MM.1S (cell line): Measurements from ENCODE around the gene TAS1R1.
A peak's percentile ranks its signal among the peaks of the same experiment; 100 is the strongest.

Experiments used
- DNase-seq: peaks from one replicate; pipeline ENCODE4 v3.0.0-alpha.2; 2015
- H2AFZ ChIP-seq: fragments of 300-600 bp; sonication (generic); 2 replicates; pipeline ENCODE4 v1.6.0; 2016; ENCODE audit warnings: antibody characterized with exemption, low read length
- H3F3A ChIP-seq: fragments of 300-600 bp; sonication (generic); 2 replicates; pipeline ENCODE4 v1.6.1; 2016; ENCODE audit warnings: mild to moderate bottlenecking, antibody characterized with exemption, low read length, moderate library complexity, mixed read lengths; ENCODE audit not compliant: insufficient read depth
- H3K27ac ChIP-seq: fragments of 300-600 bp; sonication (generic); 2 replicates; pipeline ENCODE4 v1.5.1; 2016; ENCODE audit warnings: mild to moderate bottlenecking, low read length
- H3K27me3 ChIP-seq: fragments of 300-600 bp; sonication (generic); replicated peaks from 2 replicates; pipeline ENCODE4 v1.6.0; 2016; ENCODE audit warnings: low read length; ENCODE audit not compliant: insufficient read depth
- H3K36me3 ChIP-seq: fragments of 300-600 bp; sonication (generic); replicated peaks from 2 replicates; pipeline ENCODE4 v1.6.1; 2016; ENCODE audit warnings: mild to moderate bottlenecking, low read length, mixed read lengths; ENCODE audit not compliant: insufficient read depth
- H3K4me1 ChIP-seq: fragments of 300-600 bp; sonication (generic); 2 replicates; pipeline ENCODE4 v1.6.1; 2016; ENCODE audit warnings: low read length, mixed read lengths
- H3K4me2 ChIP-seq: fragments of 300-600 bp; sonication (generic); 2 replicates; pipeline ENCODE4 v1.6.0; 2016; ENCODE audit warnings: low read depth, low read length
- H3K4me3 ChIP-seq: fragments of 300-600 bp; sonication (generic); 2 replicates; pipeline ENCODE4 v1.5.1; 2016; ENCODE audit warnings: low read length, mixed read lengths
- H3K79me2 ChIP-seq: fragments of 300-600 bp; sonication (generic); 2 replicates; pipeline ENCODE4 v1.6.1; 2016; ENCODE audit warnings: mixed run types, low read length, mixed read lengths
- H3K9ac ChIP-seq: fragments of 300-600 bp; sonication (generic); 2 replicates; pipeline ENCODE4 v1.6.1; 2016; ENCODE audit warnings: low read length, mixed read lengths
- H3K9me2 ChIP-seq: fragments of 300-600 bp; sonication (generic); replicated peaks from 2 replicates; pipeline ENCODE4 v1.6.1; 2016; ENCODE audit warnings: mild to moderate bottlenecking, low read length, mixed read lengths; ENCODE audit not compliant: insufficient read depth
- H3K9me3 ChIP-seq: fragments of 300-600 bp; sonication (generic); replicated peaks from 2 replicates; pipeline ENCODE4 v1.6.1; 2016; ENCODE audit warnings: mild to moderate bottlenecking, low read length, mixed read lengths; ENCODE audit not compliant: insufficient read depth
- H4K20me1 ChIP-seq: fragments of 300-600 bp; sonication (generic); 2 replicates; pipeline ENCODE4 v1.6.1; 2016; ENCODE audit warnings: mild to moderate bottlenecking, low read length, moderate library complexity, mixed read lengths; ENCODE audit not compliant: insufficient read depth
- CTCF ChIP-seq: fragments of 300-600 bp; sonication (generic); IDR thresholded peaks from 2 replicates; pipeline ENCODE4 v1.5.1; 2016; ENCODE audit warnings: antibody characterized with exemption, low read length, mixed read lengths
- EZH2 ChIP-seq: fragments of 300-600 bp; sonication (generic); optimal IDR thresholded peaks from 2 replicates; pipeline ENCODE3; 2017; ENCODE audit warnings: low read depth, mild to moderate bottlenecking, antibody characterized with exemption, low read length, mixed read lengths
- EZH2phosphoT487 ChIP-seq: fragments of 300-600 bp; sonication (generic); IDR thresholded peaks from 2 replicates; pipeline ENCODE4 v1.6.1; 2018; ENCODE audit warnings: antibody characterized with exemption, low read length

The TAS1R1 gene

GRCh38 chr1:6554907-6555778 is at the start of gene TAS1R1:
Gene TAS1R1 (plus strand): TSS chr1:6555307. CDS start chr1:6555374, 67 bp downstream.
- H3K36me3 ChIP-seq: no peaks in the 10 kb centered on the region
- H3K9me3 ChIP-seq: no peaks in the 10 kb centered on the region
- H3F3A ChIP-seq: no peaks in the 10 kb centered on the region; the same call in 1 of the 2 replicates
- H2AFZ ChIP-seq: peak within 1 kb of the TSS; percentile 97
- no peaks in the 10 kb centered on the region for H3K9me2 ChIP-seq
- peak within 1 kb of the TSS; percentile 92 for H3K4me2 ChIP-seq
- no peak for TF ChIP-seq EZH2phosphoT487
- H3K4me1 ChIP-seq: peaks cover 8% of the 10 kb centered on the region; the same call in 1 of the 2 replicates
- H3K27ac ChIP-seq: no peak within 1 kb of the TSS
- peaks cover 32% of the 10 kb centered on the region for H3K79me2 ChIP-seq
- H4K20me1 ChIP-seq: no peaks in the 10 kb centered on the region
- no peak for DNase-seq
- peak within 1 kb of the TSS; percentile 94 for H3K9ac ChIP-seq
- H3K27me3 ChIP-seq: no peaks in the 10 kb centered on the region
- peak within 1 kb of the TSS; percentile 95 for H3K4me3 ChIP-seq

- H3K4me2 ChIP-seq: no peak overlapping the region
- no peaks in the 10 kb centered on the region for H3F3A ChIP-seq
- DNase-seq: no peak
- no peaks in the 10 kb centered on the region for H4K20me1 ChIP-seq
- no peaks in the 10 kb centered on the region for H3K36me3 ChIP-seq
- TF ChIP-seq EZH2phosphoT487: no peak
- no peak for TF ChIP-seq EZH2
- no peak for TF ChIP-seq CTCF
- H3K9ac ChIP-seq: no peak overlapping the region
- no peak overlapping the region for H3K4me3 ChIP-seq
- no peak overlapping the region for H3K27ac ChIP-seq
- no peaks in the 10 kb centered on the region for H3K4me1 ChIP-seq
- no peak overlapping the region for H2AFZ ChIP-seq
- no peaks in the 10 kb centered on the region for H3K9me2 ChIP-seq
- H3K79me2 ChIP-seq: no peaks in the 10 kb centered on the region
- no peaks in the 10 kb centered on the region for H3K9me3 ChIP-seq
- peaks cover 92% of the 10 kb centered on the region for H3K27me3 ChIP-seq
Measured at GRCh38 chr1:6505367-6506209, 49.5 kb upstream of the TAS1R1 start.

GRCh38 chr1:6506210-6507036 is 48.7 kb upstream of the TAS1R1 start:
- H3K9ac ChIP-seq: no peak overlapping the region
- TF ChIP-seq CTCF (no peak), EZH2phosphoT487 (no peak), EZH2 (no peak)

More at GRCh38 chr1:6506210-6507036, 48.7 kb upstream of the TAS1R1 start:
- Histone ChIP-seq H3K36me3 (no peaks in the 10 kb centered on the region), H3F3A (no peaks in the 10 kb centered on the region), H3K79me2 (no peaks in the 10 kb centered on the region), H3K4me3 (no peak overlapping the region), H3K27me3 (peaks cover 83% of the 10 kb centered on the region), H3K4me2 (no peak overlapping the region), H3K4me1 (no peaks in the 10 kb centered on the region), H3K27ac (no peak overlapping the region), H3K9me3 (no peaks in the 10 kb centered on the region), H3K9me2 (no peaks in the 10 kb centered on the region), H4K20me1 (no peaks in the 10 kb centered on the region), H2AFZ (no peak overlapping the region)
- no peak for DNase-seq
